ENCODE measurements around the gene GPR143. TPM values are rescaled to one million over a fixed set of nuclear protein-coding genes. Genes with fewer than 3 reads are reported as not detected.

The GPR143 gene
- total and polyA plus RNA-seq, 9 of the 15 experiments (the other 6 are each of a cell fraction or from before 2014, with no cell fraction given), result not detected

DNA sequence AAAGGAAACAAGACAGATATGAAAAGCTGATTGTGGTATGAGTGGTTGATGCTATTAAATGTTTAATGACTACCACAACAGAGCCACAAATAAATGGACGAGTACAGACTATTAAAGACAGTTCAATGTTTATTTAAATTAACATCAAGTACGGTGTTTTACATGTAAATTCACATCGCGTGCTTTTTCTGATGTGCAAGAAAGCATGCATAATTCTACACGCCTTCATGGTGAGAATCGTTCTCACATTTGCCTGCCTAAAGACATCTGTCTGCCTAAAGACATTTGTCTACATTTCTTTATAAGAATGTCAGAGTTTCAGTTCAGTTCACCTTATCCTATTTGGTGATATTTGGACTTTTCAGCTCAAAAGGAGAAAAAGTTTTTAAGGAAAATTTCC is 7.3 kb upstream of the GPR143 start:
- intact Hi-C loops (cut with micrococcal nuclease), result no loop called here
- no peak for ATAC-seq
- no peak for DNase-seq (ENCODE audit: extremely low read depth in 1 of 4, low spot score in 3 of 4)
- H3K36me3 ChIP-seq (ENCODE audit: control insufficient read depth, insufficient read depth, low read length), result no peaks in the 10 kb centered on the region
- no peak overlapping the region for H2AFZ ChIP-seq (ENCODE audit: low read depth, low read length)
- H3K9me1 ChIP-seq (ENCODE audit: control insufficient read depth, insufficient read depth, low read length), result no peaks in the 10 kb centered on the region
- FAIRE-seq, result no peak
- no peaks in the 10 kb centered on the region for H3K9me3 ChIP-seq (replicated peaks; ENCODE audit: control insufficient read depth, insufficient read depth, low read depth, low read length)
- 1% methylated on average over 6 of the region's 6 CpGs for WGBS (ENCODE audit: insufficient coverage, low coverage, missing lambda C conversion rate)
- no peaks in the 10 kb centered on the region for H4K20me1 ChIP-seq (replicated peaks; ENCODE audit: control insufficient read depth, insufficient read depth, low read length)
- H3K79me2 ChIP-seq (ENCODE audit: control insufficient read depth, insufficient read depth, low read length), result no peaks in the 10 kb centered on the region
- ChIA-PET POLR2A (no interaction called here), CTCF (ENCODE audit: low intra/inter-chr PET ratio) (no interaction called here)
- no peak overlapping the region for H3K4me3 ChIP-seq
- TF ChIP-seq PRMT5 (CRISPR knock-in tag; IDR thresholded peaks at IDR 0.05) (no peak), KLF16 (IDR thresholded peaks at IDR 0.05) (no peak), SMC3 (conservative IDR thresholded peaks at IDR 0.05; ENCODE audit: insufficient read depth, low read depth, low read length) (no peak), HMGN3 (IDR thresholded peaks at IDR 0.05; ENCODE audit: borderline replicate concordance, extremely low read depth, insufficient read length, low read depth, low read length) (no peak), ZNF699 (CRISPR knock-in tag; IDR thresholded peaks at IDR 0.05; ENCODE audit: insufficient replicate concordance) (no peak)
- TF ChIP-seq, protein P1, sequence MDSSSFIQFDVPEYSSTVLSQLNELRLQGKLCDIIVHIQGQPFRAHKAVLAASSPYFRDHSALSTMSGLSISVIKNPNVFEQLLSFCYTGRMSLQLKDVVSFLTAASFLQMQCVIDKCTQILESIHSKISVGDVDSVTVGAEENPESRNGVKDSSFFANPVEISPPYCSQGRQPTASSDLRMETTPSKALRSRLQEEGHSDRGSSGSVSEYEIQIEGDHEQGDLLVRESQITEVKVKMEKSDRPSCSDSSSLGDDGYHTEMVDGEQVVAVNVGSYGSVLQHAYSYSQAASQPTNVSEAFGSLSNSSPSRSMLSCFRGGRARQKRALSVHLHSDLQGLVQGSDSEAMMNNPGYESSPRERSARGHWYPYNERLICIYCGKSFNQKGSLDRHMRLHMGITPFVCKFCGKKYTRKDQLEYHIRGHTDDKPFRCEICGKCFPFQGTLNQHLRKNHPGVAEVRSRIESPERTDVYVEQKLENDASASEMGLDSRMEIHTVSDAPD (CRISPR knock-in tag; IDR thresholded peaks at IDR 0.05), result no peak
- in situ Hi-C loops (cut with MboI), result no loop called here
- no peaks in the 10 kb centered on the region for H3K4me1 ChIP-seq (replicated peaks in 1 of 2; ENCODE audit: control insufficient read depth in 2 of 2, insufficient read depth in 2 of 2, low read length in 2 of 2)
- H3K4me2 ChIP-seq (ENCODE audit: insufficient read depth, low read length), result no peak overlapping the region
- H3K9ac ChIP-seq (ENCODE audit: insufficient read depth in 1 of 2, low read depth in 2 of 2, low read length in 2 of 2), result no peak overlapping the region
- H3K27me3 ChIP-seq (ENCODE audit: control insufficient read depth in 2 of 2, insufficient read depth in 2 of 2, low read length in 2 of 2), result peaks cover 0 to 21% of the 10 kb centered on the region in 2 experiments; a peak in 2 of 5 replicates
- no TSS peak for BruUV-seq (replicated peaks)
- no peak overlapping the region for H3K27ac ChIP-seq (ENCODE audit: extremely low read depth, low read depth, low read length)
